ENCODE measurements around the gene OBSCN.
"Not testable (repeated sequence)": the region's sequence is repeated elsewhere in the genome, so short reads cannot be mapped to it uniquely, and the experiment has no call there.

Gene OBSCN

GRCh38 chr1:228169345-228169744 is 38.5 kb upstream of the OBSCN start:
- in situ Hi-C loops (cut with HindIII; ENCODE audit: low sequenced_read_pairs) = no loop called here

- in situ Hi-C loops (cut with HindIII; ENCODE audit: low sequenced_read_pairs) = no loop called here
Observed at GRCh38 chr1:228170666-228171065, 37.2 kb upstream of the OBSCN start.

- in situ Hi-C loops (cut with HindIII; ENCODE audit: low sequenced_read_pairs) = no loop called here
Observed at GRCh38 chr1:228171221-228171891, 36.5 kb upstream of the OBSCN start.

- in situ Hi-C loops (cut with HindIII; ENCODE audit: low sequenced_read_pairs) = no loop called here
Observed at GRCh38 chr1:228172591-228173527, 35.0 kb upstream of the OBSCN start.

- in situ Hi-C loops (cut with HindIII; ENCODE audit: low sequenced_read_pairs) = not testable (repeated sequence)
Observed at GRCh38 chr1:228173528-228174481, 34.0 kb upstream of the OBSCN start.

GRCh38 chr1:228174482-228175315 is 33.1 kb upstream of the OBSCN start:
- in situ Hi-C loops (cut with HindIII; ENCODE audit: low sequenced_read_pairs) = no loop called here

GRCh38 chr1:228175316-228176023 is 32.4 kb upstream of the OBSCN start:
- in situ Hi-C loops (cut with HindIII; ENCODE audit: low sequenced_read_pairs) = no loop called here

GRCh38 chr1:228176024-228176395 is 31.8 kb upstream of the OBSCN start:
- in situ Hi-C loops (cut with HindIII; ENCODE audit: low sequenced_read_pairs) = no loop called here

GRCh38 chr1:228176461-228177182 is 31.2 kb upstream of the OBSCN start:
- in situ Hi-C loops (cut with HindIII; ENCODE audit: low sequenced_read_pairs) = no loop called here

- in situ Hi-C loops (cut with HindIII; ENCODE audit: low sequenced_read_pairs) = no loop called here
Observed at GRCh38 chr1:228177183-228177475, 30.7 kb upstream of the OBSCN start.

- in situ Hi-C loops (cut with HindIII; ENCODE audit: low sequenced_read_pairs) = no loop called here
Observed at GRCh38 chr1:228177721-228178710, 29.8 kb upstream of the OBSCN start.

GRCh38 chr1:228178737-228179684 is 28.8 kb upstream of the OBSCN start:
- in situ Hi-C loops (cut with HindIII; ENCODE audit: low sequenced_read_pairs) = no loop called here

GRCh38 chr1:228180271-228180958 is 27.4 kb upstream of the OBSCN start:
- in situ Hi-C loops (cut with HindIII; ENCODE audit: low sequenced_read_pairs) = no loop called here

GRCh38 chr1:228180959-228181644 is 26.7 kb upstream of the OBSCN start:
- in situ Hi-C loops (cut with HindIII; ENCODE audit: low sequenced_read_pairs) = no loop called here

- in situ Hi-C loops (cut with HindIII; ENCODE audit: low sequenced_read_pairs) = no loop called here
Observed at GRCh38 chr1:228181645-228182034, 26.2 kb upstream of the OBSCN start.

All from DLD1 (cell line).